Measurements from ENCODE around the gene RASGRP4. TPM values are rescaled to one million over a fixed set of nuclear protein-coding genes. Genes with fewer than 3 reads are reported as not detected.
A peak's percentile ranks its signal among the peaks of the same experiment; 100 is the strongest.

RASGRP4 gene
- total and polyA plus RNA-seq, 11 donors: 0.51 to 6.7 (median 1.1) TPM

- H3K27me3 ChIP-seq: peaks cover 0 to 36% (median 0%) of the 10 kb centered on the region in 9 donors
- intact Hi-C loops (cut with DNase I): no loop called here
- DNase-seq: peak in 1 of 5 donors; percentile 65
These were observed 40.2 kb downstream of the RASGRP4 start for GRCh38 chr19:38385804-38386257.

GRCh38 chr19:38385057-38385803 is 40.8 kb downstream of the RASGRP4 start:
- intact Hi-C loops (cut with DNase I): no loop called here
- Histone ChIP-seq H3K4me1 (peaks cover 0 to 42% (median 25%) of the 10 kb centered on the region in 12 donors), H3K27me3 (peaks cover 0 to 36% (median 0%) of the 10 kb centered on the region in 9 donors), H3K4me3 (no peak overlapping the region), H3K27ac (no peak overlapping the region), H3K9me3 (no peaks in the 10 kb centered on the region), H3K36me3 (peaks cover 6 to 59% (median 50%) of the 10 kb centered on the region in 9 donors)
- peak in 1 of 5 donors; percentile 62 for DNase-seq
- no peak for ATAC-seq
- TF ChIP-seq CTCF (IDR thresholded peaks at IDR 0.05) (peak in 1 of 12 donors; percentile 1), POLR2A (IDR thresholded peaks at IDR 0.05) (no peak)
- WGBS, 4 donors: 77 to 87% (median 83%) methylated on average over 22 to 40 of the region's 40 CpGs

More at GRCh38 chr19:38385804-38386257, 40.2 kb downstream of the RASGRP4 start:
- 60 to 83% (median 69%) methylated on average over 37 to 40 of the region's 40 CpGs for WGBS, 4 donors
- Histone ChIP-seq H3K4me3 (no peak overlapping the region), H3K4me1 (peaks cover 0 to 42% (median 25%) of the 10 kb centered on the region in 12 donors), H3K27ac (no peak overlapping the region), H3K36me3 (peaks cover 6 to 53% (median 44%) of the 10 kb centered on the region in 9 donors), H3K9me3 (no peaks in the 10 kb centered on the region)
- TF ChIP-seq POLR2A (IDR thresholded peaks at IDR 0.05) (no peak), CTCF (IDR thresholded peaks at IDR 0.05) (no peak)
- ATAC-seq: no peak

GRCh38 chr19:38384209-38385027 is 41.6 kb downstream of the RASGRP4 start:
- Histone ChIP-seq H3K36me3 (peaks cover 10 to 67% (median 58%) of the 10 kb centered on the region in 9 donors), H3K9me3 (no peaks in the 10 kb centered on the region), H3K4me3 (no peak overlapping the region), H3K27me3 (peaks cover 0 to 36% (median 0%) of the 10 kb centered on the region in 9 donors), H3K27ac (no peak overlapping the region), H3K4me1 (peaks cover 0 to 39% (median 25%) of the 10 kb centered on the region in 12 donors)
- DNase-seq: no peak
- ATAC-seq: no peak
- intact Hi-C loops (cut with DNase I): no loop called here
- WGBS, 4 donors: 77 to 88% (median 86%) methylated on average over 9 to 10 of the region's 10 CpGs
- TF ChIP-seq CTCF (IDR thresholded peaks at IDR 0.05) (no peak), POLR2A (IDR thresholded peaks at IDR 0.05) (no peak)

GRCh38 chr19:38383743-38384142 is 42.3 kb downstream of the RASGRP4 start:
- WGBS, 4 donors: 92 to 100% (median 95%) methylated on average over 2 of the region's 2 CpGs
- ATAC-seq: no peak
- intact Hi-C loops (cut with DNase I): no loop called here
- Histone ChIP-seq H3K4me3 (no peak overlapping the region), H3K27ac (no peak overlapping the region), H3K27me3 (peaks cover 0 to 30% (median 0%) of the 10 kb centered on the region in 9 donors), H3K9me3 (no peaks in the 10 kb centered on the region), H3K4me1 (peaks cover 0 to 33% (median 21%) of the 10 kb centered on the region in 12 donors), H3K36me3 (peaks cover 11 to 74% (median 65%) of the 10 kb centered on the region in 9 donors)
- no peak for DNase-seq
- TF ChIP-seq POLR2A (IDR thresholded peaks at IDR 0.05) (no peak), CTCF (IDR thresholded peaks at IDR 0.05) (no peak)
